ENCODE results near the gene SERINC4.

DNA sequence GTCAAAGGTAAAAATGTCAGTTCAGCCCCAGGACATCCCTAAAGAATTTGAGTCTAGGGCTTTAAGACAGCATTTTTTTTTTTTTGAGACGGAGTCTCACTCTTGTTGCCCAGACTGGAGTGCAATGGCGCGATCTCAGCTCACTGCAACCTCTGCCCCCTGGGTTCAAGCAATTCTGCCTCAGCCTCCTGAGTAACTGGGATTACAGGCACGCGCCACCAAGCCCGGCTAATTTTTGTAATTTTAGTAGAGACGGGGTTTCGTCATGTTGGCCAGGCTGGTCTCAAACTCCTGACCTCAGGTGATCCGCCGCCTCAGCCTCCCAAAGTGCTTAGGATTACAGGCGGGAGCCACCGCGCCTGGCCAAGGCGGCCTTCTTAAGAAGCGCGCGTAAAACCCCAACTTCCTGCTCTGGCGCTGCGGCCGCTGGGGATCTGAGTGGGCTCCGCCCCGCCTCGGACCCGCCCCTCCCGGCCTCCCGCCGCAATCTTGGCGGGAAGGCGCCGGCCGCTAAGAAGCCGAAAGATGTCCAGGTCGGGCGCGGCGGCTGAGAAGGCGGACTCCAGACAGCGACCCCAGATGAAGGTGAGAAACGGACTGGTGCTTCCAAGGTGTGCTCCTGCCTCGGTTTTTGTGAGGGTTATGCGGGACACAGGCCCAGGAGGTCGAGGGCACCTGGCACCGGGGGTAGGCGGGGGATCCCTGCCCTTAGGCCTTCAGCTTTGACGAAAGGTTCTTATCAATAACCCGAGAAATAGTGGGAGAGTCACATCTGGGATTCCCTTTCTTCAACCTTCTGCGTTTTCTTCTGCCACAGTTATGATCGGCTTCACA lies 26.7 kb upstream of the SERINC4 start, which contains the start of gene WDR76:
- TF ChIP-seq ZNF274 (IDR thresholded peaks at IDR 0.05; ENCODE audit: low read depth, low read length), result no peak
- TF ChIP-seq YY1 (IDR thresholded peaks at IDR 0.05; ENCODE audit: insufficient read depth, insufficient read length), result no peak
